Hematopoietic multipotent progenitor cell treated with erythropoietin and hydrocortisone succinate and interleukin-3 and kit ligand, for 15 days (in vitro differentiated cells): ENCODE measurements around the gene CARS1.

Experiments used
- DNase-seq: peaks from one replicate; pipeline ENCODE4 v3.0.0-alpha.2; 2015; ENCODE audit warnings: low spot score

The CARS1 gene

GRCh38 chr11:3058753-3059664, 1.8 kb upstream of the CARS1 start:
- DNase-seq = peak; percentile 49

- DNase-seq = peak; percentile 38
Observed at GRCh38 chr11:3056296-3057068, 741 bp downstream of the CARS1 start.

- no peak for DNase-seq
Observed at GRCh38 chr11:3055891-3056290, 1.3 kb downstream of the CARS1 start.

- DNase-seq = no peak
Observed at GRCh38 chr11:3052567-3052966, 4.7 kb downstream of the CARS1 start.

- no peak for DNase-seq
Observed at GRCh38 chr11:3052109-3052479, 5.1 kb downstream of the CARS1 start.

- DNase-seq = no peak
Observed at GRCh38 chr11:3051196-3052108, 5.8 kb downstream of the CARS1 start.

GRCh38 chr11:3050386-3051195, 6.6 kb downstream of the CARS1 start:
- DNase-seq = no peak

- DNase-seq = no peak
Observed at GRCh38 chr11:3049430-3050243, 7.6 kb downstream of the CARS1 start.

GRCh38 chr11:3047637-3048036, 9.6 kb downstream of the CARS1 start:
- DNase-seq = no peak

GRCh38 chr11:3046641-3047040, 10.6 kb downstream of the CARS1 start:
- DNase-seq = no peak

GRCh38 chr11:3046190-3046589, 11.0 kb downstream of the CARS1 start:
- DNase-seq = no peak

- no peak for DNase-seq
Observed at GRCh38 chr11:3044915-3045314, 12.3 kb downstream of the CARS1 start.

- DNase-seq = no peak
Observed at GRCh38 chr11:3044004-3044403, 13.2 kb downstream of the CARS1 start.

GRCh38 chr11:3043315-3043871, 13.8 kb downstream of the CARS1 start:
- DNase-seq = no peak

GRCh38 chr11:3042496-3043314, 14.5 kb downstream of the CARS1 start:
- DNase-seq = no peak

GRCh38 chr11:3041699-3042441, 15.4 kb downstream of the CARS1 start:
- no peak for DNase-seq

- DNase-seq = no peak
Observed at GRCh38 chr11:3040881-3041280, 16.3 kb downstream of the CARS1 start.

GRCh38 chr11:3037945-3038271, 19.3 kb downstream of the CARS1 start:
- DNase-seq = no peak
